ENCODE results near the gene INS. TPM values are rescaled to one million over a fixed set of nuclear protein-coding genes. Genes with fewer than 3 reads are reported as not detected.

The INS gene
- total and polyA plus RNA-seq, 2 of the 13 experiments (the other 11 are each of a cell fraction or from before 2014, with no cell fraction given) = not detected

DNA sequence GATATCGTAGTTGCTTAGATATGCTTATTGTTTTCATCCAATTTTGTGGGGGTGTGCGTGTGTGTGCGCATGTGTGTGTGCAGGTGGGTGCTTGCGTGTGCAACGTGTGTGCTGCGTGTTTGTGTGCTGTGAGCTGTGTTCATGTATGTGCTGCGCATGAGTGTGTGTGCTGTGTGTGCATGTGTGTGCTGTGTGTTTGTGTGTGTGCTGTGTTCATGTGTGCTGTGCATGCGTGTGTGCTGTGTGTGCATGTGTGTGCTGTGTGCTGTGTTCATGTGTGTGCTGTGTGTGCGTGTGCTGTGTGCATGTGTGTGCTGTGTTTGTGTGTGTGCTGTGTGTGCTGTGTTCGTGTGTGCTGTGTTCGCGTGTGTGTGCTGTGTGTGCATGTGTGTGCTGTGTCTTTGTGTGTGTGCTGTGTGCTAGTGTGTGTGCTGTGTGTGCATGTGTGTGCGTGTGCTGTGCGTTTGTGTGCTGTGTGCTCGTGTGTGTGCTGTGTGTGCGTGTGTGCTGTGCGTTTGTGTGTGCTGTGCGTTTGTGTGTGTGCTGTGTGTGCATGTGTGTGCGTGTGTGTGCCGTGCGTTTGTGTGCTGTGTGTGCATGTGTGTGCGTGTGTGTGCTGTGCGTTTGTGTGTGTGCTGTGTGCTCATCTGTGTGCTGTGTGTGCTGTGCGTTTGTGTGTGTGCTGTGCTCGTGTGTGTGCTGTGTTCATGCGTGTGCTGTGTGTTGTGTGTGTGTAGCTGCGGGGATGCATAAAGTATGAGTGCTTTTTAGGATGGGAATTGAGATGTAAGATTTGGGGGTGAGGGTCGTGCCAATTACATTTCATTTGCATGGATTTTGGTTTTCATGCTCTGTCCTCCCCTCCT lies 29.4 kb downstream of the INS start (continued):
- TF ChIP-seq, protein P1, sequence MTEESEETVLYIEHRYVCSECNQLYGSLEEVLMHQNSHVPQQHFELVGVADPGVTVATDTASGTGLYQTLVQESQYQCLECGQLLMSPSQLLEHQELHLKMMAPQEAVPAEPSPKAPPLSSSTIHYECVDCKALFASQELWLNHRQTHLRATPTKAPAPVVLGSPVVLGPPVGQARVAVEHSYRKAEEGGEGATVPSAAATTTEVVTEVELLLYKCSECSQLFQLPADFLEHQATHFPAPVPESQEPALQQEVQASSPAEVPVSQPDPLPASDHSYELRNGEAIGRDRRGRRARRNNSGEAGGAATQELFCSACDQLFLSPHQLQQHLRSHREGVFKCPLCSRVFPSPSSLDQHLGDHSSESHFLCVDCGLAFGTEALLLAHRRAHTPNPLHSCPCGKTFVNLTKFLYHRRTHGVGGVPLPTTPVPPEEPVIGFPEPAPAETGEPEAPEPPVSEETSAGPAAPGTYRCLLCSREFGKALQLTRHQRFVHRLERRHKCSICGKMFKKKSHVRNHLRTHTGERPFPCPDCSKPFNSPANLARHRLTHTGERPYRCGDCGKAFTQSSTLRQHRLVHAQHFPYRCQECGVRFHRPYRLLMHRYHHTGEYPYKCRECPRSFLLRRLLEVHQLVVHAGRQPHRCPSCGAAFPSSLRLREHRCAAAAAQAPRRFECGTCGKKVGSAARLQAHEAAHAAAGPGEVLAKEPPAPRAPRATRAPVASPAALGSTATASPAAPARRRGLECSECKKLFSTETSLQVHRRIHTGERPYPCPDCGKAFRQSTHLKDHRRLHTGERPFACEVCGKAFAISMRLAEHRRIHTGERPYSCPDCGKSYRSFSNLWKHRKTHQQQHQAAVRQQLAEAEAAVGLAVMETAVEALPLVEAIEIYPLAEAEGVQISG (CRISPR knock-in tag; IDR thresholded peaks at IDR 0.05) = no peak
- TF ChIP-seq SRSF9 (IDR thresholded peaks at IDR 0.05; ENCODE audit: borderline replicate concordance, insufficient read depth, low read depth, low read length, poor library complexity, severe bottlenecking) (no peak), ZNF775 (CRISPR knock-in tag; IDR thresholded peaks at IDR 0.05; ENCODE audit: borderline replicate concordance) (no peak), ZSCAN25 (CRISPR knock-in tag; IDR thresholded peaks at IDR 0.05) (no peak), SOX13 (IDR thresholded peaks at IDR 0.05) (peak; percentile 41; the same call in 1 of the 2 replicates), SOX13 (CRISPR knock-in tag; conservative IDR thresholded peaks at IDR 0.05 in 1 of 2, IDR thresholded peaks at IDR 0.05 in 1 of 2) (no peak), ESRRA (CRISPR knock-in tag; IDR thresholded peaks at IDR 0.05; ENCODE audit: low read depth) (no peak), ZFYVE20 (CRISPR knock-in tag; IDR thresholded peaks at IDR 0.05; ENCODE audit: borderline replicate concordance, low read depth) (no peak; the same call in 1 of the 2 replicates), ZNF230 (CRISPR knock-in tag; IDR thresholded peaks at IDR 0.05) (0 out of 2 replicates have a peak, but pooled peaks have one; percentile 44), KDM2A (CRISPR knock-in tag; IDR thresholded peaks at IDR 0.05; ENCODE audit: borderline replicate concordance, low read depth) (no peak), HHEX (CRISPR knock-in tag; IDR thresholded peaks at IDR 0.05) (no peak), ZSCAN20 (CRISPR knock-in tag; IDR thresholded peaks at IDR 0.05; ENCODE audit: borderline replicate concordance) (no peak), SMAD1 (CRISPR knock-in tag; IDR thresholded peaks at IDR 0.05; ENCODE audit: borderline replicate concordance, low read depth) (peak; percentile 89; the same call in 1 of the 2 replicates), MED8 (CRISPR knock-in tag; IDR thresholded peaks at IDR 0.05; ENCODE audit: insufficient replicate concordance) (no peak)
- TF ChIP-seq, protein P2, sequence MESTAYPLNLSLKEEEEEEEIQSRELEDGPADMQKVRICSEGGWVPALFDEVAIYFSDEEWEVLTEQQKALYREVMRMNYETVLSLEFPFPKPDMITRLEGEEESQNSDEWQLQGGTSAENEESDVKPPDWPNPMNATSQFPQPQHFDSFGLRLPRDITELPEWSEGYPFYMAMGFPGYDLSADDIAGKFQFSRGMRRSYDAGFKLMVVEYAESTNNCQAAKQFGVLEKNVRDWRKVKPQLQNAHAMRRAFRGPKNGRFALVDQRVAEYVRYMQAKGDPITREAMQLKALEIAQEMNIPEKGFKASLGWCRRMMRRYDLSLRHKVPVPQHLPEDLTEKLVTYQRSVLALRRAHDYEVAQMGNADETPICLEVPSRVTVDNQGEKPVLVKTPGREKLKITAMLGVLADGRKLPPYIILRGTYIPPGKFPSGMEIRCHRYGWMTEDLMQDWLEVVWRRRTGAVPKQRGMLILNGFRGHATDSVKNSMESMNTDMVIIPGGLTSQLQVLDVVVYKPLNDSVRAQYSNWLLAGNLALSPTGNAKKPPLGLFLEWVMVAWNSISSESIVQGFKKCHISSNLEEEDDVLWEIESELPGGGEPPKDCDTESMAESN (CRISPR knock-in tag; conservative IDR thresholded peaks at IDR 0.05) = no peak
- TF ChIP-seq, protein P3, sequence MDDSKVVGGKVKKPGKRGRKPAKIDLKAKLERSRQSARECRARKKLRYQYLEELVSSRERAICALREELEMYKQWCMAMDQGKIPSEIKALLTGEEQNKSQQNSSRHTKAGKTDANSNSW (CRISPR knock-in tag; IDR thresholded peaks at IDR 0.05; ENCODE audit: borderline replicate concordance) = no peak
- TF ChIP-seq, protein P4, sequence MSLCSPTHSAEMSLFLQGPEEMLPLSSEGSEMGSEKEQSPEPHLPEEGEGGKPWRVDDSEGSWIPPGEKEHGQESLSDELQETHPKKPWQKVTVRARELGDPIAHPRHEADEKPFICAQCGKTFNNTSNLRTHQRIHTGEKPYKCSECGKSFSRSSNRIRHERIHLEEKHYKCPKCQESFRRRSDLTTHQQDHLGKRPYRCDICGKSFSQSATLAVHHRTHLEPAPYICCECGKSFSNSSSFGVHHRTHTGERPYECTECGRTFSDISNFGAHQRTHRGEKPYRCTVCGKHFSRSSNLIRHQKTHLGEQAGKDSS (CRISPR knock-in tag; IDR thresholded peaks at IDR 0.05; ENCODE audit: borderline replicate concordance, low read depth) = no peak
- TF ChIP-seq, protein P5, sequence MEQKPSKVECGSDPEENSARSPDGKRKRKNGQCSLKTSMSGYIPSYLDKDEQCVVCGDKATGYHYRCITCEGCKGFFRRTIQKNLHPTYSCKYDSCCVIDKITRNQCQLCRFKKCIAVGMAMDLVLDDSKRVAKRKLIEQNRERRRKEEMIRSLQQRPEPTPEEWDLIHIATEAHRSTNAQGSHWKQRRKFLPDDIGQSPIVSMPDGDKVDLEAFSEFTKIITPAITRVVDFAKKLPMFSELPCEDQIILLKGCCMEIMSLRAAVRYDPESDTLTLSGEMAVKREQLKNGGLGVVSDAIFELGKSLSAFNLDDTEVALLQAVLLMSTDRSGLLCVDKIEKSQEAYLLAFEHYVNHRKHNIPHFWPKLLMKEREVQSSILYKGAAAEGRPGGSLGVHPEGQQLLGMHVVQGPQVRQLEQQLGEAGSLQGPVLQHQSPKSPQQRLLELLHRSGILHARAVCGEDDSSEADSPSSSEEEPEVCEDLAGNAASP (CRISPR knock-in tag; IDR thresholded peaks at IDR 0.05; ENCODE audit: borderline replicate concordance) = no peak

Data from HepG2 (cell line).